VCaP (cell line): ENCODE measurements around the gene PACRG.

ENCODE experiments used
- H3K27ac ChIP-seq: fragments of 450-650 bp; 2 replicates; pipeline ENCODE4 v1.5.1; 2017
- TF ChIP-seq, protein P1 (sequence below): fragments of 450-650 bp; conservative IDR thresholded peaks from 2 replicates; pipeline ENCODE4 v1.5.1; 2017; ENCODE audit warnings: mild to moderate bottlenecking, moderate library complexity

The PACRG gene

DNA sequence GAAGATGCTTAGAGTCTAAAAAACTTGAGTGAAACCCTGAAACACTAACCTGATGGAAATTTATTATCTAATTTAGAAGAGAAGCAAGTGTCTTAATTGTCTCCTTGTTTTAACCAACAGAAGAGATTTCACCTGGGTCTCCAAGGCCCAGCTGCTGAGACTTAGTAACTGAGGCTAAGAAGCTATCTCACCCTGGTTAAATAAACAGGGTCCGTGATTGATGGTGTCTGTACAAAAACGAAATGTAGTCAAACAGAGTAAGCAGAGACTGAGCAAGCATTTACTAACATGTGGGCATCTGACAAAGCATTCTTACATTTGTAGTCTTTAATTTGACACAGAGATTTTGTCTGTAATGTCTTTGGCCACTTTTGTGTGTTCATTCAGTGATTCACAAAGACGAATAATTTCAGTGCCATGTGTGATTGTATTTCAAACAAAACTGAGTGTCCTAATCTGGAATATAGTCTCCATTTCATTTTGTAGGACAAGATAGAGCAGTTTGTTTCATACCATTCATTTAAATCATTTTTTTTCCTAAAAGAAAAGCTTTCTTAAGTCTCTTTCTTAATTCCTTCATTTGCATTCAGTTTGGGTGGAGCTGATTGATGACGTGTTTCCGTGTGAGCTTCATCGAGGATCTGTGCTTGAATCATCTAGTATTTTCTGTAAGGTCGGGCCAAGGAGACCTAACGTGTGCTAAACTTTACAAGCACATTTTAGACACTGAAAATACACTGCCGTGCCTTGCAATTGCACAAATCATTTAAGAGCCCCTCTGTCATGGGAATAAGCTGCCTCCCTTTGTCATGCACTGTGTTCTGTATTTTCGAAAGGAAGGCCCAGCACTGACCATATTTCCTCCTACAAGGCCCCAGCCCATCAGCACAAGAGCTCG, 516.2 kb downstream of the PACRG start:
- TF ChIP-seq, protein P1, sequence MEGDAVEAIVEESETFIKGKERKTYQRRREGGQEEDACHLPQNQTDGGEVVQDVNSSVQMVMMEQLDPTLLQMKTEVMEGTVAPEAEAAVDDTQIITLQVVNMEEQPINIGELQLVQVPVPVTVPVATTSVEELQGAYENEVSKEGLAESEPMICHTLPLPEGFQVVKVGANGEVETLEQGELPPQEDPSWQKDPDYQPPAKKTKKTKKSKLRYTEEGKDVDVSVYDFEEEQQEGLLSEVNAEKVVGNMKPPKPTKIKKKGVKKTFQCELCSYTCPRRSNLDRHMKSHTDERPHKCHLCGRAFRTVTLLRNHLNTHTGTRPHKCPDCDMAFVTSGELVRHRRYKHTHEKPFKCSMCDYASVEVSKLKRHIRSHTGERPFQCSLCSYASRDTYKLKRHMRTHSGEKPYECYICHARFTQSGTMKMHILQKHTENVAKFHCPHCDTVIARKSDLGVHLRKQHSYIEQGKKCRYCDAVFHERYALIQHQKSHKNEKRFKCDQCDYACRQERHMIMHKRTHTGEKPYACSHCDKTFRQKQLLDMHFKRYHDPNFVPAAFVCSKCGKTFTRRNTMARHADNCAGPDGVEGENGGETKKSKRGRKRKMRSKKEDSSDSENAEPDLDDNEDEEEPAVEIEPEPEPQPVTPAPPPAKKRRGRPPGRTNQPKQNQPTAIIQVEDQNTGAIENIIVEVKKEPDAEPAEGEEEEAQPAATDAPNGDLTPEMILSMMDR: no peak
- no peak overlapping the region for H3K27ac ChIP-seq

DNA sequence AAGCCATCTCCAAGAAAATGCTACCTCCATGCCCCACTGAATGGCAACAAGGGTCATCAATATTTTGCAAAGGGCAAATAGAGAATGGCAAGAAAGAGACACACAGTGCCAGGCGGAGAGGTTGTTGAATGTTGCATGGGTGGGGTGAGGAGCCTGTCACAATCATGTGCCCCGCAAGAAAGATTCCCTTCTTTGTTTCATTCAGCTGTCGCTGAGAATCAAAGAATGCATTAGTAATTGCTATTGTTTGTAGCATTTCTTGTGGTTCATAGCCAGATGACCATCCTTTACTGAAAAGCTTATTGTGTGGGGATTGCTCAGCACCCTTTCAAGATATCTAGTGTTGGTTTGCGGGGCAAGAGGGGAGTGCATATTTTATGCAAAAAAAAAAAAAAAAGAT, 520.3 kb downstream of the PACRG start:
- TF ChIP-seq, protein P1: no peak
- no peak overlapping the region for H3K27ac ChIP-seq

DNA sequence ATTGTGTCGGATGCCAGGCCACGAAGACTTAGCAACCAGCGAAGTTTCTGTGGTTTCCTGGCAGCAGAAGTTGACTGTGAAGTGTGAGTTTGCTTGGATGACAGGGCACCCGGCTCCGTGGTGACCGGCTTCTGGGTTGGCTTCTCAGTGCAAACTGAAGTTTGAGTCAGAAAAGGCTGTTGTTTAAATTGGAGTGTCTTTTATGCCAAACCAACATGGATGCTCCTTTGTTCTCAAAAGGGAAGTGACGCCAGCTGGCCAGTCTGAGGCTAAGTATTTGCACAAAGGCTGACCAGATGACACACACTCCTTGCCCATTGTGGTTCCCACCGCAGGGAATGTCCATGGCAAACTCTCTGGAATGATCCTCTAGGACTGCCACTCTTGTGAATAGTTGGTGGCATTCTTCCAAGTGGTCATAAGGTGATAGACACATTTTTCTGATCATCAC, 521.9 kb downstream of the PACRG start:
- TF ChIP-seq, protein P1: no peak
- H3K27ac ChIP-seq: no peak overlapping the region

DNA sequence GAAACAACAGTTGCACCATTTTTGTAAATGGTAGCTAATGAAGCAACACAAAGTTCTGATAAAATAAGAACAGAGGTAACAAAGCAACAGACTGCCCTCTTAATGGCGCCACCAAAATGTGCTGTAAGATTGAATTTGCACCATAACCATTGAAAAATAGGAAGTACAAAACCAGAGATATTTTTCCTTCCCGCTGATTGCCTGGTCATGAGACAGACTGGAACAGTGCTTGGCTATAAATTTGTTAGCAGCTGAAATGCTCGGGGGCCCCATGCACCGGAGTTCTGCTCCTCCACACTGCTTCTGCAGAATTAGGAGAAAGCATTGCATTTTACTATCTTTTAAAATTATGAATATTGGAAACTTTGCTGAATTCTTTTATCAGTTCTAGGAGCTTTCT, 522.3 kb downstream of the PACRG start:
- TF ChIP-seq, protein P1: no peak
- no peak overlapping the region for H3K27ac ChIP-seq

DNA sequence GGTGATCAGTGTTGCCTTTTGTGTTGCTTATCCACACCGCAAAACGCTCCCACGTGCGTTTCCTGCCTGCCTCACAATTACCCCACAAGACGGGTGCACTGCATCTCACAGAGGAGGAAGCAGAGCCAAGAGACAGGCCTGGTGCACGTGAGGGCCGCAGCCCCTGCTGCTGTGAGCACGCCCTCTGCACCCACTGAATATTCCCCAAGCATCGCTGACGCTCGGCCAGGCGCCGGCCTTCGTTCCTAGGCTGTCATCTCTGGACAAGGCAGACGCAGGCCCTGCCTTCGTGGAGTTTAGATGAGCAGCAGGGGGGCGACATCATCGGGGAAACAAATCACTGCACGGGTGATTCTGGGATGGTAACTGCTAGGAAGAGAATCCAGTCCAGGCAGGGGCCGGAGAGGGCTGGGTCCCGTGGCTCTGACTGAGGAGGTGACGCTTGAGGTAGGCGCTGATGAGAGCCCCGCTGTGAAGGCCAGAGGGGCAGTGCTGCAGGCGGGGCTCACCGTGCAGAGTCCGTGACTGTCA, 524.4 kb downstream of the PACRG start:
- TF ChIP-seq, protein P1: no peak
- no peak overlapping the region for H3K27ac ChIP-seq

DNA sequence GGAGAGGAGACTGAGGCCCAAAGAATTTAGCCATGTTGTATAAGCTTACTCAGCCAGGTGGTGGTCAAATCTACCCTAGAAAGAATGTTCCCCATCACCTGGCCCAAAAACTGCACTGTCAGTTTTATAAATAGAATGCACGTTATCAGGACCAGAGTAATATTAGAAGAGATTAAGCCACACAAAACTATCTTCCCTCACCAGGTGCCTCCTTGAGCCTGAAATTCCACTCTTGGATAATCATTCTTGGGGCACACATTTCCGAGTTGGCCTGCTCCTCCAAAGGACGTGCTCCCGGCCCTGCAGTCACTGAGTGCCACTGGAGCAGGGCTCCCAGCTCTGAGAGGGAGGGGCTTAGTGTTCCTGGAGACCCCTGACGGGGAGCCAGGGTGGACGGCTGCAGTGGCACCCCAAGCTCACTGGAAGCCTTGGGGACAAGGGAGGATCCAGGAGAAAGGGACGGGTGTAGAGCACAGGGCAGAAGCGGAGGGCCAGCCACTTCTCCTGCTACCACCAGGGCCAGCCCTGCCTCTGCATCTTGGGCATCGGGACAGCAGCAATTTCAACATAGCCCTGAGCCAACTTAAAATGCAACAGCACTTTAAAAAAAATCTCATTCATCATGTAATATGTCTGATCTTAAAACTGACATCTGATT, 525.9 kb downstream of the PACRG start:
- no peak overlapping the region for H3K27ac ChIP-seq
- TF ChIP-seq, protein P1: no peak

DNA sequence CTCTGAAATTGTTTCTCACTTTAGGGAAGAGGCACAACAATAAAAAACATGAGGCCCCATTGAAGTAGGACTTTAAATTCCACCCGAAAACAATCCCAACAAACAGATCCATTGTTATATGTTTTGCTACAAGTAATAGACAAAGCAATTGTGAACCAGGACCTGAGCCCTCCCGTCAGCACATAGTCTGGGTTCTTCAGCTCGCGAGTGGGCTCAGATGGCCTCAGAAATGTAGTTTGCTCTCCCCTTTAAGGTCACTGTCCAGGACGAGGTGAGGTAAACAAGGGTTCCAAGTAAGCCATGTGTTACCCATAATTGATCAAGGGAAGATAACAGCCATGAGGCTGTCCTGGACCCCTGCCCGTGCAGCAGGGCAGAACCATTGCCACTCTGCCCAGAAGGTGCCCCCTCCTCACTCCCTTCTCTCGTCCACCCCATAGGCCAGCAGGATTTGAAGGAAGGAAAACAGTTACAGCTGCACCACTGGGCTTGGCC, 526.6 kb downstream of the PACRG start:
- TF ChIP-seq, protein P1: no peak
- H3K27ac ChIP-seq: no peak overlapping the region
